CD4-positive, alpha-beta T cell treated with Interleukin-12 subunit alpha and Interleukin-12 subunit beta, for 1 hour (primary cell): ENCODE measurements around the gene PDGFRA.
"Not testable (repeated sequence)": the region's sequence is repeated elsewhere in the genome, so short reads cannot be mapped to it uniquely, and the experiment has no call there.

Experiments
- DNase-seq: peaks from one replicate; pipeline ENCODE4 v3.0.0-alpha.2; 2020

PDGFRA gene

GRCh38 chr4:54228056-54228527 is 1.0 kb upstream of the PDGFRA start:
- DNase-seq, result no peak

- no peak for DNase-seq
Observed at GRCh38 chr4:54228546-54228945, 547 bp upstream of the PDGFRA start.

- DNase-seq, result no peak
Observed at GRCh38 chr4:54229631-54230483, 764 bp downstream of the PDGFRA start.

GRCh38 chr4:54230484-54231418 is 1.7 kb downstream of the PDGFRA start:
- DNase-seq, result no peak

GRCh38 chr4:54231419-54231767 is 2.3 kb downstream of the PDGFRA start:
- DNase-seq, result no peak

GRCh38 chr4:54231768-54232688 is 2.9 kb downstream of the PDGFRA start:
- DNase-seq, result no peak

- peak; percentile 74 for DNase-seq
Observed at GRCh38 chr4:54233277-54233696, 4.2 kb downstream of the PDGFRA start.

- peak; percentile 73 for DNase-seq
Observed at GRCh38 chr4:54233697-54234496, 4.8 kb downstream of the PDGFRA start.

- no peak for DNase-seq
Observed at GRCh38 chr4:54234497-54235205, 5.6 kb downstream of the PDGFRA start.

- DNase-seq, result not testable (repeated sequence)
Observed at GRCh38 chr4:54236316-54236715, 7.2 kb downstream of the PDGFRA start.

- no peak for DNase-seq
Observed at GRCh38 chr4:54237770-54238169, 8.7 kb downstream of the PDGFRA start.

GRCh38 chr4:54238389-54238788 is 9.3 kb downstream of the PDGFRA start:
- DNase-seq, result no peak

GRCh38 chr4:54241268-54241823 is 12.3 kb downstream of the PDGFRA start:
- not testable (repeated sequence) for DNase-seq

GRCh38 chr4:54243541-54243940 is 14.4 kb downstream of the PDGFRA start:
- not testable (repeated sequence) for DNase-seq

GRCh38 chr4:54252312-54252711 is 23.2 kb downstream of the PDGFRA start:
- not testable (repeated sequence) for DNase-seq

GRCh38 chr4:54254116-54254914 is 25.2 kb downstream of the PDGFRA start:
- DNase-seq, result no peak

- no peak for DNase-seq
Observed at GRCh38 chr4:54254915-54255246, 25.8 kb downstream of the PDGFRA start.

GRCh38 chr4:54255881-54256280 is 26.8 kb downstream of the PDGFRA start:
- DNase-seq, result no peak
